ENCODE data around the gene DNAJC1. TPM values are rescaled to one million over a fixed set of nuclear protein-coding genes. Genes with fewer than 3 reads are reported as not detected.

Gene DNAJC1
- total and polyA plus RNA-seq, 5 donors from 2014 or later = 12.9 to 27.5 (median 22.7) TPM

DNA sequence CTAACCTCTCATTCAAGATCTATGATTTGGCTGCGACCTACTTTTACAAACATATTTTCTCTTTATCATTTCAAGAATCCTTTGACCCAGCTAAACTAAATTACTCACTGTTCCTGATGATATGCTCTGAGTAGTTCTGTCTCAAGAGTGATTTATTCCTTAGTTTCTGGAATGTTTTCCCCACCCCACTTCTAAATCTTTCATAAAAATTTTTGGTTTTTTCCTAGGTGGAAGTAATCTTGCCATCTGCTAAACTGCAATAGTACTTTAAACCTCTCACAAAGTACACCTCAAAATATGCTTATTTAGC is 170.8 kb downstream of the DNAJC1 start:
- no peak for DNase-seq
- H3K4me1 Mint-ChIP-seq = peaks cover 0 to 5% (median 0%) of the 10 kb centered on the region in 4 donors
- peaks cover 26 to 29% of the 10 kb centered on the region in 2 experiments for H3K9me3 ChIP-seq (ENCODE audit: control insufficient read depth in 2 of 2, low read length in 2 of 2)
- H3K4me3 ChIP-seq (ENCODE audit: low read depth, low read length) = no peak overlapping the region
- peaks cover 0 to 57% (median 29%) of the 10 kb centered on the region in 7 donors for H3K9me3 Mint-ChIP-seq
- H3K4me3 Mint-ChIP-seq = no peak overlapping the region
- no peak overlapping the region for H3K27ac ChIP-seq (ENCODE audit: insufficient read depth, low read length, poor library complexity, severe bottlenecking)
- no peaks in the 10 kb centered on the region for H3K36me3 ChIP-seq (ENCODE audit: control insufficient read depth, insufficient read depth, low read length)
- no peaks in the 10 kb centered on the region for H3K4me1 ChIP-seq (ENCODE audit: control insufficient read depth, insufficient read depth, low read length, poor library complexity, severe bottlenecking)
- H3K27ac Mint-ChIP-seq = no peak overlapping the region
- H3K36me3 Mint-ChIP-seq = peaks cover 31% of the 10 kb centered on the region
- no peak for ATAC-seq (ENCODE audit: low read depth in 2 of 2)
- no peaks in the 10 kb centered on the region for H3K27me3 ChIP-seq (ENCODE audit: control insufficient read depth, insufficient read depth, low read length)
- H3K27me3 Mint-ChIP-seq = no peaks in the 10 kb centered on the region

DNA sequence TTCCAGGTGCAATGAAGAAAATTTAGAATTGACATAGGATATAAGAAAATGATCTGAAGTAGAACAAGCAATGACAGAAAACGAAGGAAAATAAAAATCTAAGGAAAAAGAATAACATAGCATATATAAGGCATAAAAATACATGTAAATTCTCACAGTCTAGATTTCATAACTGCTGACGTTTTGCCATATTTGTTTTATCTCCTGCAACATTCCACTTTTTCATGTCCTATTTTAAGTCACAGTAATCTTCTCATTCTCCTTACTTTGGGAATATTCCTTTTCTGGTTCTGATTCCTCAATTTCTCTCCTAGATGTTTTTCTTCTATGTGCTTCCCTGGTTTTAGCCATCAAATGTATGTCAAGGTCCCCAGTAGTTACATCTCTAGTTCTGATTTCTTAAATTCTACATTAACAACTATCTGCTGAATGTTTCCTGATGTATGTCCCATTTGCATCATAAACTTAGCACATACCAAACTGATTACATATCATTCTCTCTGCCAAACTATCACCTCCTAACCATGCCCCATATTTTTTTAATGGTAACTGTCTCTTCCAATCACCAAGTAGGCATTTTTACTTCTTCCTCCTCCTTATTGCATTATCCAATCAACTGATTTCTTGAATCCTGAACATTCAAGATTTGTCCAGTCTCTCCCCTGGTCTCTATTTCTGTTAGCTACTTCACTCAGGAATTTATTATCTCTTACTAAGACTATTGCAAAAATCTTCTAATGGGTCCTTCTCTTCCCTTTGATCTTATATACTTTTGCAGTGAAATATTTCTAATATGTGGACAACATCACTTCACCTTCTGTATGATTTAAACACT is 171.3 kb downstream of the DNAJC1 start:
- H3K9me3 Mint-ChIP-seq = peaks cover 0 to 62% (median 29%) of the 10 kb centered on the region in 7 donors

DNA sequence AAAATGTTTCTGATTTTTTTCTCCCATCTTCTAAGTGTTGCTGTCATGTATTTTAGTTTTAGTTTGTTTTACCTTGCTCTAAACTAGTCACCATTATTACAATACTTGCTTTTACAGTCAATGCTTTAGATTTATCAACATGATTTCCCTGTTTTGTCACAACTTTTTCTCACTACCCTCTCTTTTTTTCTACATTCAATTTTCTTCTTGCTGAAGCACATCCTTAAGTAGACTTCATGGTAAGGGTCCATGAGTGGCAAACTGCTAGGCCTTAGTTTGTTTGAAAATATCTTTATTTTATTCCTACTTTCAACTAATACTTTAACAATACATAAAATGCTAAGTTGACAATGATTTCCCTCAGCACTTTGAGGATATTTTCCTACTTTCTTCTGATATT is 173.5 kb downstream of the DNAJC1 start:
- H3K4me3 Mint-ChIP-seq = no peak overlapping the region
- peaks cover 4 to 62% (median 33%) of the 10 kb centered on the region in 7 donors for H3K9me3 Mint-ChIP-seq
- H3K27me3 ChIP-seq (ENCODE audit: control insufficient read depth, insufficient read depth, low read length) = no peaks in the 10 kb centered on the region
- H3K4me3 ChIP-seq (ENCODE audit: low read depth, low read length) = no peak overlapping the region
- peaks cover 31% of the 10 kb centered on the region for H3K36me3 Mint-ChIP-seq
- peaks cover 0 to 5% (median 0%) of the 10 kb centered on the region in 4 donors for H3K4me1 Mint-ChIP-seq
- no peak overlapping the region for H3K27ac ChIP-seq (ENCODE audit: insufficient read depth, low read length, poor library complexity, severe bottlenecking)
- ATAC-seq (ENCODE audit: low read depth in 2 of 2) (no peak), DNase-seq (no peak)
- H3K9me3 ChIP-seq (ENCODE audit: control insufficient read depth in 2 of 2, low read length in 2 of 2) = peaks cover 44 to 50% of the 10 kb centered on the region in 2 experiments
- no peaks in the 10 kb centered on the region for H3K4me1 ChIP-seq (ENCODE audit: control insufficient read depth, insufficient read depth, low read length, poor library complexity, severe bottlenecking)
- H3K36me3 ChIP-seq (ENCODE audit: control insufficient read depth, insufficient read depth, low read length) = peaks cover 2% of the 10 kb centered on the region
- no peaks in the 10 kb centered on the region for H3K27me3 Mint-ChIP-seq
- no peak overlapping the region for H3K27ac Mint-ChIP-seq

More for the DNA sequence above, 171.3 kb downstream of the DNAJC1 start:
- Histone ChIP-seq H3K4me3 (ENCODE audit: low read depth, low read length) (no peak overlapping the region), H3K9me3 (ENCODE audit: control insufficient read depth in 2 of 2, low read length in 2 of 2) (peaks cover 32 to 35% of the 10 kb centered on the region in 2 experiments), H3K36me3 (ENCODE audit: control insufficient read depth, insufficient read depth, low read length) (peaks cover 1% of the 10 kb centered on the region), H3K27ac (ENCODE audit: insufficient read depth, low read length, poor library complexity, severe bottlenecking) (no peak overlapping the region), H3K4me1 (ENCODE audit: control insufficient read depth, insufficient read depth, low read length, poor library complexity, severe bottlenecking) (no peaks in the 10 kb centered on the region), H3K27me3 (ENCODE audit: control insufficient read depth, insufficient read depth, low read length) (no peaks in the 10 kb centered on the region)
- Mint-ChIP-seq H3K4me1 (peaks cover 0 to 5% (median 0%) of the 10 kb centered on the region in 4 donors), H3K27me3 (no peaks in the 10 kb centered on the region), H3K36me3 (peaks cover 31% of the 10 kb centered on the region), H3K4me3 (no peak overlapping the region), H3K27ac (no peak overlapping the region)
- ATAC-seq (ENCODE audit: low read depth in 2 of 2) (no peak), DNase-seq (no peak)

DNA sequence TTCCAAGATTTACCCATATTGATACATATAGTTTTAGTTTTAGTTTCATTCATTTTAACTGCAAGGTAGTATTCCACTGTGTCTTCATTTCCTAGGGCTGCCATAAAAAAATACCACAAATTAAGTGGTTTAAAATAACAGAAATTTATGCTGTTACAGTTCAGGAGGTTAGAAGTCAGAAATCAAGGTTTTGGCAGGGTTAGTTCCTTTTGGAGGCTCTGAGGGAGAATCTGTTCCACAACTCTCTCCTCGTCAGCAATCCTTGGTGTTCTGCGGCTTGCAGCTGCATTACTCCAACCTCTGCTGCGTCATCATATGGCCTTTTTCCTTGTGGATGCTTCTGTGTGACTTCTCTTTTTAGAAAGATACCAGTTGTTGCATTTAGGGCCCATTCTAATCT is 176.2 kb downstream of the DNAJC1 start:
- no peaks in the 10 kb centered on the region for H3K4me1 ChIP-seq (ENCODE audit: control insufficient read depth, insufficient read depth, low read length, poor library complexity, severe bottlenecking)
- no peak overlapping the region for H3K27ac ChIP-seq (ENCODE audit: insufficient read depth, low read length, poor library complexity, severe bottlenecking)
- Mint-ChIP-seq H3K4me3 (no peak overlapping the region), H3K27ac (no peak overlapping the region), H3K9me3 (peaks cover 4 to 59% (median 26%) of the 10 kb centered on the region in 7 donors), H3K4me1 (no peaks in the 10 kb centered on the region), H3K36me3 (peaks cover 31% of the 10 kb centered on the region), H3K27me3 (no peaks in the 10 kb centered on the region)
- ATAC-seq (ENCODE audit: low read depth in 2 of 2) = no peak
- DNase-seq = no peak
- peaks cover 2% of the 10 kb centered on the region for H3K36me3 ChIP-seq (ENCODE audit: control insufficient read depth, insufficient read depth, low read length)
- no peaks in the 10 kb centered on the region for H3K27me3 ChIP-seq (ENCODE audit: control insufficient read depth, insufficient read depth, low read length)
- peaks cover 42 to 44% of the 10 kb centered on the region in 2 experiments for H3K9me3 ChIP-seq (ENCODE audit: control insufficient read depth in 2 of 2, low read length in 2 of 2)
- no peak overlapping the region for H3K4me3 ChIP-seq (ENCODE audit: low read depth, low read length)

DNA sequence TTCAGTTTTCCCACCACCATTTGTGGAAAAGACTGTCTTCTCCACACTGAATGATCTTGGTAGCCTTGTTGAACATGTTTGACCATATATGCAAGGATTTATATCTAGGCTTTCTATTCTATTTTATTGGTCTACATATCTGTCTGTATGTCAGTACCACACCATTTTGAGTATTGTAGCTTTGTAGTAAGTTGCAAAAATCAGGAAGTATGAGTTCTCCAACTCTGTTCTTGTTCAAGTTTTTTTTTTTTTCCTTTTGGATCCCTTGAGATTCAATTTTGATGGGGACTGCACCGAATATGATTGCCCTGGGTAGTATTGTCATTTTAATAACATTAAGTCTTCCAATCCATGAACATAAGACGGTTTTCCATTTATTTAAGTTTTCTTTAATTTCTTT is 176.8 kb downstream of the DNAJC1 start:
- no peak overlapping the region for H3K27ac Mint-ChIP-seq
- no peaks in the 10 kb centered on the region for H3K27me3 Mint-ChIP-seq
- no peak overlapping the region for H3K4me3 ChIP-seq (ENCODE audit: low read depth, low read length)
- peaks cover 27% of the 10 kb centered on the region for H3K36me3 Mint-ChIP-seq
- H3K9me3 Mint-ChIP-seq = peaks cover 4 to 53% (median 21%) of the 10 kb centered on the region in 7 donors
- no peak overlapping the region for H3K27ac ChIP-seq (ENCODE audit: insufficient read depth, low read length, poor library complexity, severe bottlenecking)
- H3K4me1 ChIP-seq (ENCODE audit: control insufficient read depth, insufficient read depth, low read length, poor library complexity, severe bottlenecking) = no peaks in the 10 kb centered on the region
- peaks cover 2% of the 10 kb centered on the region for H3K36me3 ChIP-seq (ENCODE audit: control insufficient read depth, insufficient read depth, low read length)
- ATAC-seq (ENCODE audit: low read depth in 2 of 2) (no peak), DNase-seq (no peak)
- H3K4me1 Mint-ChIP-seq = no peaks in the 10 kb centered on the region
- H3K4me3 Mint-ChIP-seq = no peak overlapping the region
- peaks cover 38 to 44% of the 10 kb centered on the region in 2 experiments for H3K9me3 ChIP-seq (ENCODE audit: control insufficient read depth in 2 of 2, low read length in 2 of 2)
- H3K27me3 ChIP-seq (ENCODE audit: control insufficient read depth, insufficient read depth, low read length) = no peaks in the 10 kb centered on the region

DNA sequence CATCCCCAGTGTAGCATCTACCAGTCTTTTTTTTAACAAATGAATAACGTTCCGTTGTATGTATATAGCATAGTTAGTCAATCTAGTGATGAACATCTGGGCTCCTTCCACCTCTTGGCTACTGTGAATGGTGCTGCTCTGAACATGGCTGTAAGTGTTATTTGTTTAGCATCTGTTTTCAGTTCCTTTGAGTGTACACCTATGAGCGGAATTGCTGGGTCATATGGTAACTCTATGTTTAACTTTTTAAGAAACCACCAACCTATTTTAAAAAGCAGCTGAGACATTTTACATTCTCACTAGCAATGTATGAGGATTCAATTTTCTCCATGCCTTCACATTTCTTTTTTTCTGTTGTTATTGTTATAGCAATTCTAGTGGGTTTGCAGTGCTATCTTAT is 178.2 kb downstream of the DNAJC1 start:
- no peaks in the 10 kb centered on the region for H3K27me3 Mint-ChIP-seq
- DNase-seq (no peak), ATAC-seq (ENCODE audit: low read depth in 2 of 2) (no peak)
- H3K9me3 ChIP-seq (ENCODE audit: control insufficient read depth in 2 of 2, low read length in 2 of 2) = peaks cover 33 to 34% of the 10 kb centered on the region in 2 experiments
- no peaks in the 10 kb centered on the region for H3K4me1 ChIP-seq (ENCODE audit: control insufficient read depth, insufficient read depth, low read length, poor library complexity, severe bottlenecking)
- H3K27ac Mint-ChIP-seq = no peak overlapping the region
- no peaks in the 10 kb centered on the region for H3K27me3 ChIP-seq (ENCODE audit: control insufficient read depth, insufficient read depth, low read length)
- H3K4me3 ChIP-seq (ENCODE audit: low read depth, low read length) = no peak overlapping the region
- peaks cover 21% of the 10 kb centered on the region for H3K36me3 Mint-ChIP-seq
- peaks cover 2% of the 10 kb centered on the region for H3K36me3 ChIP-seq (ENCODE audit: control insufficient read depth, insufficient read depth, low read length)
- H3K4me3 Mint-ChIP-seq = no peak overlapping the region
- H3K9me3 Mint-ChIP-seq = peaks cover 5 to 46% (median 14%) of the 10 kb centered on the region in 7 donors
- no peaks in the 10 kb centered on the region for H3K4me1 Mint-ChIP-seq
- no peak overlapping the region for H3K27ac ChIP-seq (ENCODE audit: insufficient read depth, low read length, poor library complexity, severe bottlenecking)

DNA sequence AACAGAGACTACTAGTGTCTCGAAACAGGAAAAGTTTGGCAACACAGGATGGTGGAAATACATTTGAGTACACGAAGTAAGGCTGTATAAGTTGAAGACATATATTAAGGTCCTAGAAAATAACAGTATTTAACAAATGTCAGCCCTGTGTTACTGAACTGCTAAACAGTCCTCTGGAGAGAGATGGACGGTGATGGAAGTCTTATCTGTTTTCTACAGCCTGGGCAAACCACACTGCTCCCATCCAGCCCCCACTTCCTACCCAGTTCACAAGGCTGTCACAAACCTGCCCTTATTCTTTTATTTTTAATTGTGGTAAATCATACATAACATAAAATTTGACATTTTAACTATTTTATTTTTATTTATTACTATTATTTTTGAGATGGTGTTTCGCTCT is 179.1 kb downstream of the DNAJC1 start:
- ATAC-seq (ENCODE audit: low read depth in 2 of 2) (no peak), DNase-seq (no peak)
- Histone ChIP-seq H3K36me3 (ENCODE audit: control insufficient read depth, insufficient read depth, low read length) (peaks cover 2% of the 10 kb centered on the region), H3K4me1 (ENCODE audit: control insufficient read depth, insufficient read depth, low read length, poor library complexity, severe bottlenecking) (no peaks in the 10 kb centered on the region), H3K9me3 (ENCODE audit: control insufficient read depth in 2 of 2, low read length in 2 of 2) (peaks cover 26 to 29% of the 10 kb centered on the region in 2 experiments), H3K27me3 (ENCODE audit: control insufficient read depth, insufficient read depth, low read length) (no peaks in the 10 kb centered on the region), H3K27ac (ENCODE audit: insufficient read depth, low read length, poor library complexity, severe bottlenecking) (no peak overlapping the region), H3K4me3 (ENCODE audit: low read depth, low read length) (no peak overlapping the region)
- peaks cover 4 to 38% (median 9%) of the 10 kb centered on the region in 7 donors for H3K9me3 Mint-ChIP-seq
- H3K27ac Mint-ChIP-seq = no peak overlapping the region
- H3K4me3 Mint-ChIP-seq = no peak overlapping the region
- H3K27me3 Mint-ChIP-seq = no peaks in the 10 kb centered on the region
- H3K4me1 Mint-ChIP-seq = no peaks in the 10 kb centered on the region
- peaks cover 20% of the 10 kb centered on the region for H3K36me3 Mint-ChIP-seq

DNA sequence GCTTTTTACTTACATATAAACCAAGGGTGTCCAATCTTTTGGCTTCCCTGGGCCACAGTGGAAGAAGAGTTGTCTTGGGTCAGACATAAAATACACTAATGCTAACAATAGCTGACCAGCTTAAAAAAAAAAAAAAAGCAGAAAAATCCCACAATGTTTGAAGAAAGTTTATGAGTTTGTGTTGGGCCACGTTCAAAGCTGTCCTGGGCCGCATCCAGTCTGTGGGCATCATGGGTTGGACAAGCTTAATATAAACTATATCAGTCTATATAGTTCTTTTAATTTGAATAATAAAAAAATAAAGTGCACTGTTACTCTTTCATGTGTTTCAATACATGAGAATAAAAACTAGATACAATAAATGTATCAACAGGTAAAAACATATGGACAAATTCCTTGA is 179.9 kb downstream of the DNAJC1 start:
- H3K27ac Mint-ChIP-seq = no peak overlapping the region
- ATAC-seq (ENCODE audit: low read depth in 2 of 2) (no peak), DNase-seq (no peak)
- H3K4me3 Mint-ChIP-seq = no peak overlapping the region
- Histone ChIP-seq H3K9me3 (ENCODE audit: control insufficient read depth in 2 of 2, low read length in 2 of 2) (peaks cover 26% of the 10 kb centered on the region in 2 experiments), H3K27ac (ENCODE audit: insufficient read depth, low read length, poor library complexity, severe bottlenecking) (no peak overlapping the region), H3K4me3 (ENCODE audit: low read depth, low read length) (no peak overlapping the region), H3K27me3 (ENCODE audit: control insufficient read depth, insufficient read depth, low read length) (no peaks in the 10 kb centered on the region), H3K36me3 (ENCODE audit: control insufficient read depth, insufficient read depth, low read length) (peaks cover 2% of the 10 kb centered on the region), H3K4me1 (ENCODE audit: control insufficient read depth, insufficient read depth, low read length, poor library complexity, severe bottlenecking) (no peaks in the 10 kb centered on the region)
- no peaks in the 10 kb centered on the region for H3K27me3 Mint-ChIP-seq
- H3K4me1 Mint-ChIP-seq = no peaks in the 10 kb centered on the region
- peaks cover 20% of the 10 kb centered on the region for H3K36me3 Mint-ChIP-seq
- H3K9me3 Mint-ChIP-seq = peaks cover 4 to 34% (median 9%) of the 10 kb centered on the region in 7 donors
